Measurements from ENCODE around the gene LGALS14.

- TF ChIP-seq POLR2A (IDR thresholded peaks at IDR 0.05), result no peak
- TF ChIP-seq CTCF (IDR thresholded peaks at IDR 0.05), result no peak
Measured at GRCh38 chr19:39660661-39661060, 43.6 kb upstream of the LGALS14 start.
